Activated T-cell treated with anti-CD3 and anti-CD28 coated beads, Interleukin-2, amount 50 U/mL, for 48 hours (primary cell): ENCODE data around the gene NDN.
"Not testable (repeated sequence)": the region's sequence is repeated elsewhere in the genome, so short reads cannot be mapped to it uniquely, and the experiment has no call there.

Experiments
- DNase-seq, 2 experiments: peaks; one replicate each; pipeline ENCODE4 v3.0.0-alpha.2; 2020

Gene NDN

GRCh38 chr15:23687143-23687470, at the start of gene NDN:
Gene NDN (minus strand): TSS chr15:23687305. CDS start chr15:23687217, 88 bp downstream.
- peak; percentile 17 to 19 for DNase-seq

- DNase-seq = no peak
Observed at GRCh38 chr15:23736033-23736673, 49.0 kb upstream of the NDN start.

GRCh38 chr15:23734862-23735261, 47.8 kb upstream of the NDN start:
- DNase-seq = no peak

GRCh38 chr15:23713874-23714656, 27.0 kb upstream of the NDN start:
- DNase-seq = not testable (repeated sequence)

- no peak for DNase-seq
Observed at GRCh38 chr15:23708332-23708731, 21.2 kb upstream of the NDN start.

- DNase-seq = no peak
Observed at GRCh38 chr15:23695282-23695681, 8.2 kb upstream of the NDN start.

- no peak for DNase-seq
Observed at GRCh38 chr15:23694592-23694991, 7.5 kb upstream of the NDN start.

- DNase-seq = no peak
Observed at GRCh38 chr15:23690450-23690852, 3.3 kb upstream of the NDN start.

GRCh38 chr15:23690015-23690414, 2.9 kb upstream of the NDN start:
- no peak for DNase-seq

- no peak for DNase-seq
Observed at GRCh38 chr15:23686466-23687142, 501 bp downstream of the NDN start.

GRCh38 chr15:23671481-23671880, 15.6 kb downstream of the NDN start:
- DNase-seq = no peak

- DNase-seq = no peak
Observed at GRCh38 chr15:23670970-23671369, 16.1 kb downstream of the NDN start.

GRCh38 chr15:23663232-23663631, 23.9 kb downstream of the NDN start:
- DNase-seq = no peak

- DNase-seq = peak; percentile 41 to 42
Observed at GRCh38 chr15:23648920-23649515, 38.1 kb downstream of the NDN start.

GRCh38 chr15:23647421-23648370, 39.4 kb downstream of the NDN start, which contains the start of gene MAGEL2:
Gene MAGEL2 (minus strand): TSS chr15:23647867. CDS start chr15:23647742, 125 bp downstream.
- no peak for DNase-seq

- no peak for DNase-seq
Observed at GRCh38 chr15:23647001-23647295, 40.2 kb downstream of the NDN start.

- no peak for DNase-seq
Observed at GRCh38 chr15:23646165-23647000, 40.7 kb downstream of the NDN start.

GRCh38 chr15:23645371-23646164, 41.5 kb downstream of the NDN start:
- DNase-seq = no peak

- DNase-seq = no peak
Observed at GRCh38 chr15:23644829-23645228, 42.3 kb downstream of the NDN start.

- DNase-seq = peak; percentile 46 to 60
Observed at GRCh38 chr15:23642413-23643044, 44.6 kb downstream of the NDN start.
